Peyer's patch (tissue), 4 donors: ENCODE data around the gene ACTN3. TPM values are rescaled to one million over a fixed set of nuclear protein-coding genes. Genes with fewer than 3 reads are reported as not detected.
"Not testable (repeated sequence)": the region's sequence is repeated elsewhere in the genome, so short reads cannot be mapped to it uniquely, and the experiment has no call there.

Experiments used
- DNase-seq, 3 donors: peaks; one replicate each; pipeline ENCODE4 v3.0.0-alpha.2; 2017 to 2019
- H3K27ac ChIP-seq, 4 donors: fragments of 200-600 bp; sonication (generic); one replicate each; pipeline ENCODE4 v1.5.1; 2016 to 2019
- H3K27me3 ChIP-seq, 2 donors: fragments of 200-600 bp; sonication (generic); one replicate each; pipeline ENCODE4 v1.5.1; 2019
- H3K36me3 ChIP-seq, 3 donors: fragments of 200-600 bp; sonication (generic); one replicate each; pipeline ENCODE4 v1.5.1; 2016 to 2019
- H3K4me1 ChIP-seq, 4 donors: fragments of 200-600 bp; sonication (generic); one replicate each; pipeline ENCODE4 v1.5.1; 2016 to 2019
- H3K4me3 ChIP-seq, 4 donors: fragments of 200-600 bp; sonication (generic); 1 replicate in 3 of 4; 2 replicates in 1 of 4; pipeline ENCODE4 v1.5.1; 2016 to 2019; ENCODE audit warnings: mild to moderate bottlenecking in 1 of 4
- H3K9me3 ChIP-seq, 4 donors: fragments of 200-600 bp; sonication (generic); one replicate each; pipeline ENCODE4 v1.5.1; 2016 to 2019; ENCODE audit warnings: mild to moderate bottlenecking in 1 of 4
- CTCF ChIP-seq, 6 experiments: fragments of 450-650 bp in 4 of 6; fragments of 200-600 bp in 2 of 6; sonication (generic) in 1 of 6; IDR thresholded peaks; one replicate each; pipeline ENCODE4 v1.5.1; 2017 to 2019; ENCODE audit warnings: antibody characterized with exemption in 6 of 6, mild to moderate bottlenecking in 3 of 6, moderate library complexity in 1 of 6
- POLR2A ChIP-seq, 2 donors: fragments of 450-650 bp; IDR thresholded peaks; one replicate each; pipeline ENCODE4 v1.5.1; 2017; ENCODE audit warnings: antibody characterized with exemption in 2 of 2, mild to moderate bottlenecking in 2 of 2, moderate library complexity in 2 of 2
- total RNA-seq, 4 donors: library from RNA; depleted of rRNA; stranded (reverse); fragments of >200 nt; gene quantifications; one replicate each; pipeline ENCODE4 v1.1.0, GENCODE V29; 2016

ACTN3 gene
- total RNA-seq, 4 donors from 2014 or later: not detected

GRCh38 chr11:66604155-66604554 lies 57.5 kb downstream of the ACTN3 start:
- peaks cover 0 to 39% (median 0%) of the 10 kb centered on the region in 3 donors for H3K36me3 ChIP-seq
- no peak overlapping the region for H3K27ac ChIP-seq
- peaks cover 0 to 15% (median 6%) of the 10 kb centered on the region in 4 donors for H3K4me1 ChIP-seq
- no peak for DNase-seq
- H3K27me3 ChIP-seq: no peaks in the 10 kb centered on the region
- TF ChIP-seq POLR2A (IDR thresholded peaks at IDR 0.05) (no peak), CTCF (IDR thresholded peaks at IDR 0.05) (no peak)
- no peaks in the 10 kb centered on the region for H3K9me3 ChIP-seq
- no peak overlapping the region for H3K4me3 ChIP-seq

- H3K9me3 ChIP-seq, DNase-seq, H3K27me3 ChIP-seq, H3K4me3 ChIP-seq: not testable (repeated sequence)
- peaks cover 0 to 15% (median 3%) of the 10 kb centered on the region in 4 donors for H3K4me1 ChIP-seq
- H3K27ac ChIP-seq: peak overlapping the region; percentile 48 to 82 (median 72)
- H3K36me3 ChIP-seq: peaks cover 0 to 26% (median 0%) of the 10 kb centered on the region in 3 donors
These were observed 59.9 kb downstream of the ACTN3 start for GRCh38 chr11:66606608-66607007.

- TF ChIP-seq POLR2A (IDR thresholded peaks at IDR 0.05) (no peak), CTCF (IDR thresholded peaks at IDR 0.05) (no peak)
- Histone ChIP-seq H3K27ac (peak overlapping the region; percentile 48 to 82 (median 72)), H3K4me3 (no peak overlapping the region)
These were observed 60.6 kb downstream of the ACTN3 start for GRCh38 chr11:66607126-66607834.

GRCh38 chr11:66609721-66610617 lies 63.3 kb downstream of the ACTN3 start:
- Histone ChIP-seq H3K36me3 (peaks cover 0 to 14% (median 0%) of the 10 kb centered on the region in 3 donors), H3K27ac (peak overlapping the region in 1 of 4 donors; percentile 67), H3K9me3 (no peaks in the 10 kb centered on the region), H3K27me3 (no peaks in the 10 kb centered on the region), H3K4me3 (no peak overlapping the region), H3K4me1 (peaks cover 0 to 15% (median 3%) of the 10 kb centered on the region in 4 donors)
- TF ChIP-seq POLR2A (IDR thresholded peaks at IDR 0.05): no peak
- no peak for TF ChIP-seq CTCF (IDR thresholded peaks at IDR 0.05)
- no peak for DNase-seq

More at GRCh38 chr11:66607126-66607834, 60.6 kb downstream of the ACTN3 start:
- Histone ChIP-seq H3K36me3 (peaks cover 0 to 26% (median 0%) of the 10 kb centered on the region in 3 donors), H3K9me3 (no peaks in the 10 kb centered on the region), H3K27me3 (no peaks in the 10 kb centered on the region), H3K4me1 (peaks cover 0 to 15% (median 3%) of the 10 kb centered on the region in 4 donors)
- peak in 2 of 3 donors; percentile 82 to 85 for DNase-seq

GRCh38 chr11:66612458-66612857 lies 65.8 kb downstream of the ACTN3 start:
- no peaks in the 10 kb centered on the region for H3K36me3 ChIP-seq
- H3K27me3 ChIP-seq: no peaks in the 10 kb centered on the region
- DNase-seq: no peak
- no peak overlapping the region for H3K4me3 ChIP-seq
- peaks cover 0 to 11% (median 5%) of the 10 kb centered on the region in 4 donors for H3K4me1 ChIP-seq
- no peak for TF ChIP-seq POLR2A (IDR thresholded peaks at IDR 0.05)
- TF ChIP-seq CTCF (IDR thresholded peaks at IDR 0.05): no peak
- H3K27ac ChIP-seq: peak overlapping the region in 1 of 4 donors; percentile 61
- H3K9me3 ChIP-seq: no peaks in the 10 kb centered on the region

Other genes with a start within 250 kb of the ACTN3 start
- 10 to 100 TPM in 3 of 4 donors, 1 to 10 TPM in 1; 2.9 to 44.6 (median 12.0) TPM for gene CD248, start 229.9 kb upstream of the ACTN3 start, total RNA-seq
- 10 to 100 TPM in 2 of 4 donors, 1 to 10 TPM in 2; 4.1 to 18.9 (median 10.8) TPM for gene RIN1, start 210.5 kb upstream of the ACTN3 start, total RNA-seq
- 10 to 100 TPM; 36.9 to 63.5 (median 50.3) TPM for gene BRMS1, start 201.8 kb upstream of the ACTN3 start, total RNA-seq
- 10 to 100 TPM in 3 of 4 donors, 1 to 10 TPM in 1; 1.7 to 21.9 (median 18.8) TPM for gene B4GAT1, start 199.3 kb upstream of the ACTN3 start, total RNA-seq
- 10 to 100 TPM in 3 of 4 donors, 1 to 10 TPM in 1; 7.4 to 21.6 (median 17.1) TPM for gene SLC29A2, start 175.1 kb upstream of the ACTN3 start, total RNA-seq
- gene NPAS4, start 125.9 kb upstream of the ACTN3 start, total RNA-seq: not detected
- gene MRPL11, start 108.1 kb upstream of the ACTN3 start, total RNA-seq: 10 to 100 TPM; 24.7 to 34.9 (median 28.9) TPM
- gene PELI3, start 80.0 kb upstream of the ACTN3 start, total RNA-seq: 10 to 100 TPM in 2 of 4 donors, 1 to 10 TPM in 2; 5.6 to 11.6 (median 10.0) TPM
- gene DPP3, start 66.5 kb upstream of the ACTN3 start, total RNA-seq: 10 to 100 TPM; 58.3 to 66.8 (median 63.2) TPM
- gene BBS1, start 36.3 kb upstream of the ACTN3 start, total RNA-seq: 100 to 1,000 TPM in 1 of 4 donors, 10 to 100 TPM in 3; 25.6 to 167 (median 73.4) TPM
- gene ZDHHC24, start 855 bp upstream of the ACTN3 start, total RNA-seq: 10 to 100 TPM in 3 of 4 donors, 1 to 10 TPM in 1; 9.1 to 29.3 (median 15.3) TPM
- 10 to 100 TPM in 3 of 4 donors, 1 to 10 TPM in 1; 5.4 to 24.3 (median 21.8) TPM for gene CTSF, start 21.7 kb downstream of the ACTN3 start, total RNA-seq
- under 1 TPM in 2 of 4 donors, not detected in 2; 0.35 to 0.38 TPM for gene CCDC87, start 46.2 kb downstream of the ACTN3 start, total RNA-seq
- 10 to 100 TPM; 30.6 to 70.1 (median 47.2) TPM for gene CCS, start 46.3 kb downstream of the ACTN3 start, total RNA-seq
- 10 to 100 TPM; 56.7 to 91.4 (median 74.6) TPM for gene RBM14, start 69.7 kb downstream of the ACTN3 start, total RNA-seq
- gene RBM4, start 91.8 kb downstream of the ACTN3 start, total RNA-seq: 10 to 100 TPM; 64.6 to 90.8 (median 75.3) TPM
- gene RBM4B, start 131.0 kb downstream of the ACTN3 start, total RNA-seq: 10 to 100 TPM; 15.2 to 33.0 (median 21.7) TPM
- 10 to 100 TPM in 2 of 4 donors, 1 to 10 TPM in 2; 1.7 to 23.1 (median 6.0) TPM for gene SPTBN2, start 182.3 kb downstream of the ACTN3 start, total RNA-seq